IPS DF 4.7 (cell line): ENCODE results near the gene SKIDA1.

Source experiments
- DNase-seq: peaks from one replicate; pipeline ENCODE4 v3.0.0-alpha.2; 2013; ENCODE audit warnings: low spot score; ENCODE audit errors: extremely low read depth

The SKIDA1 gene

DNA sequence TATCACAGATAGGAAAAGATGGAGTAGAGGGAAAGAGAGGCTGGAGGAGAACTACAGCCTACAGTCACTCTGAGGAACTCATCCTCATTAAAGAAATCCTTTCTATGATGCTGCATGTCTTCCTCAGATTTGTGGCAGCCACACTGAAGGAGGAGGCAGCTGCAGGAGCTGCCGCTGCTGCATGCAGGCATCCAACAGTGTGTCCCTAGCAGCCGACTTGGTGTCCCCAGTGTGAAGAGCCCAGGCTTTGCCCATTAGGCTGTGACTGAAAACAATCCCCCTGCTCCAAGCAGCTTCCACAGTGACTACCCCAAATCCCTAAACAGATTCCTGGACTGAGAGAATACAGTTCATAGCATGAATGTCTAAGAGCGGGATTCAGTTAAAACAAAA lies 23.1 kb downstream of the SKIDA1 start:
- no peak for DNase-seq

DNA sequence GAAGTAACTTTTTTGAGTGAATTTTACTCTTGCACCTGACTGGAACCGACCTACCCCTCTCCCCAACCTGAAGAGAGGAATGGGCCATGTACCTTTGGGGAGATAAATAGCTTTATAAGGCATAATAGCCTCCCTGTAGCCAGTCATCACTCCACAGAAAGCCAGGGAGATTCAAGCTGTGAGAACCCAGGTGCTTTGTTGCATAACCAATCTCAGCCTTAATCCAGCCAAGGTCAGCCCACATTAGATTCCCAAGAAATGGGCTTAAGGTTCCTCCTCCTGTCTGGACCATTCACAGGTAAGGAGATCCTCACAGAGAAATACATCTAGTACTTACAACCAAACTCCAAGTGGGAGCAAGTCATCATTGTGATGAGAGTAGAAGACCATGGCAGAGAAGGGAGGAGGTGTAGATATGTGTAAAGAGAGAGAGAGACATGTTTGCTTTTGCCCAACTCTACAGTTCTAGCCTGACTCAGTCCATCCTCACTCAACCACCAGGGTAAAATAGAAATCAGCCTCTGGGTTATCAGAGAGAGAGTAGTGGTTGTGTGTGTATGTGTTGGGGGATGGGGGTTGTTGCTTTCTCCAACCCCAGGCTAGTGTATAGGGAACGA lies 23.6 kb downstream of the SKIDA1 start:
- no peak for DNase-seq

DNA sequence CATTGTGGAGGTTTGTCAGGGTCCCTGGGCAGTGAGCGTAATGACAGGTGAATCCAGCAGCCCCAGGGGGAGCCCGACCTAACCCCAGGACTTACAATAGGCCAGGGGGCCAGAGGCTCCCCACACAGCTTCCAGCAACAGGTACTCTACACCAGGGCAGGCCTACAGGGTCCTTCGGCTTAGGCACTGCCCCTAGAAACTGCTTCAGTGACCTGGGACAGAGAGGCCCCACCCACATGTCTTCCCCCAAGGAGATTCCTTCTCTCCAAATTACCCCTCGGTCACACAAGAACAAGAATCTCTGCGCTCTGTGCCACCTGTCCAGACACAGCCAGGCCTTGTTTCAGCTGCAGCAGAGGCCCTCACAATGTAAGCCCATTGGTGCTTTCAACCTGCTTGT lies 24.4 kb downstream of the SKIDA1 start:
- no peak for DNase-seq

GRCh38 chr10:21500578-21500910 lies 24.9 kb downstream of the SKIDA1 start:
- no peak for DNase-seq

DNA sequence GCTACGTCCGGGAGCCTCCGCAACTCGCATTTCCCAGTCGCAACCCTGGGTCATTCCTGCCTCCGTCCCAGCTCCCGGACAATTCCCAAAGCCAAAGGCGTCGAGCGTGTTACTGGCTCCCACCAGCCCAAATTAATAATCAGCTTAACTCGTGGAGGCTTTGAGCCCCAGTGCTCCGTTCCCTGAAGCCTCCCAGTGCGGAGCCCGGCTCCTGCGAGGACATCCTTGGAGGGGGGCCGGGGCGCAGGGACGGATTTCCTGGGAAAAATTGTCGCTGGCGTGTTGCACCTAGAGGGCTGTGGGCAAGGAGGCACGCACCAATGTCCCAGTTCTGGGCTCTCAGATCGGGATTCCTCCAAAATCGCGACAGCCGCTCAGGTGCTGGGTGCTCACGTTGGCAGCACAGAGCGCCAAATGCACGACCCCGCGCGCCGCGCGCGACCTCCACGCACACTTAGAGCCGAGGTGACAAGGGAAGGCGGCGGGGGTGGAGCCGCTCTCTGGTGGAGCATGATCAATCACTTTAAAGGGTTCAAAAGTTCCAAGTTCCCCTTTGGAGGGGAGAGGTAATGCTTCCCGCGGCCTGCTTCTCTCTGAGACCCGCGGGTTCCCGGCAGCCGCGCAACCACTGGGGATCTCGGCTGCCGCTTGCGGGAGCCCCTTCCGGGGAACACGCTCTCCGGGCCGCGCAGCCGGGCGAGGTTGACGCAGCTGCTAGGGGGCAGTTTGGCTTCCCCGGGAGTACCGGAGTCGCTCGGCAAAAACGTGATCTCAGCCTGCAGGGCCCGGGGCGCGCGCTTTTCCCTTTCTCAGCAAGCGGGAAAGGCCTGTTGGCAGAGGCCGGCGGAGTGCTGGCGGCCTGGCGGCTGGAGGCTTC lies 25.5 kb downstream of the SKIDA1 start:
- DNase-seq: no peak

- DNase-seq: no peak
These were observed 26.5 kb downstream of the SKIDA1 start for GRCh38 chr10:21498986-21499385.

GRCh38 chr10:21498377-21498776 lies 27.1 kb downstream of the SKIDA1 start:
- DNase-seq: no peak

- no peak for DNase-seq
These were observed 28.2 kb downstream of the SKIDA1 start for GRCh38 chr10:21497177-21497807.

GRCh38 chr10:21496343-21497176 lies 28.9 kb downstream of the SKIDA1 start:
- DNase-seq: no peak

GRCh38 chr10:21495752-21496342 lies 29.6 kb downstream of the SKIDA1 start:
- DNase-seq: no peak

- DNase-seq: no peak
These were observed 30.3 kb downstream of the SKIDA1 start for GRCh38 chr10:21495002-21495751.

DNA sequence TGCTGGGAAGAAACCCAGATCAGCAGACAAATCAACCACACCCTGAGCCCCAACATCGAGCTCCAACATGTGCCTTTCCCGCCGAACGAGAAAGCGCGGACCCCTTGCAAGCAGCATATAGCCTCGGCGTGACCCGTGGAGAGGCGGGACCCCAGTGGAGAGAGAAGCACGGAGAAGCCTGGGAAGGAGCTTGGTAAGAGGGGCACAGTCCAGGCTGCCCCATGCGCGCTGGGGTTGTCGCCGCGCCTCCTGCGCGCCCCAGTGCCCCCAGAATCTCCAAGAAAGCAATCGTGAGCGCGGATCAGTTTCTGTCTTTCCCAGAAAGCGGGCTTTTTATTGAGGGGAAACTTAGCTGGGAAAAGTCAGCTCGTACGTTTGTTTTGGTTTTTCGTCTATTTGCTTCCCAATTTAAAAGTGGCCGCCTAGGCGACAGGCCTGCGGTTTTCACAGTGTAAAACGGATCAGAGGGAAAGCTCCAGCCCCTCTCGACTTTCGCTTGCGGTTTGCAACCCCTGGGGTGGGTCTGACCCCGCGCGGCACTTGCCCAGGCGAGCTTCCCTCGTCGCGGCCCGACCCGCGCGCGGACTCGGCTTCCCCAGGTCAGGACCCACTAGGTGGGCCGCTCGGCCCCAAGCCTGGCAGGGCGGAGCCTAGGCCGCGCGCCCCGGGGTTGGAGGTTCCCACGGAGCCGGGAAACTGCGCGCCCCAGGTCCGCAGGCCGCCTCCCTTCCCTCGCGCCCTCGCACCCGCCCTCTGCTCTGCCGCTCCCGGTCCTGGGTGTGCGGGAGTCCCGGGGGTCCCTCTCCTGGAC lies 31.1 kb downstream of the SKIDA1 start:
- DNase-seq: no peak

GRCh38 chr10:21493784-21494183 lies 31.7 kb downstream of the SKIDA1 start:
- DNase-seq: no peak

DNA sequence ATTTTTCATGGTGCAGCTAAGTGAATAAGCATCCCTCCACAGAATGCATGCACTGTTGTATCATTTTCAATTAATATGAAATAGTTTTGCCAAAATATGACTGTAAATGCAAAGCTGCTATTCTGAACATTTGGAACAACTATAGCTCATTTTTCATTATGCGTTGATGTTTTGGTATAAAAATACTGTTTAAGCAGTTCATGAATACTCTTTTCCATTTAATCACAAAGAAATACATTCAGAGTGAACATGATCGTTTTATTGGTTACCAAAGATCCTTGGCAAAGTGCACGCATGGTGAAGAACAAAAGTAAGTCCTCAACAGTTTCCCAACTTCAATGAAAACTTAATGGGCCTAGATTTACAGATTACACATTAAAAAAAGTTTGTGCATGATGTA lies 33.1 kb downstream of the SKIDA1 start:
- DNase-seq: no peak

DNA sequence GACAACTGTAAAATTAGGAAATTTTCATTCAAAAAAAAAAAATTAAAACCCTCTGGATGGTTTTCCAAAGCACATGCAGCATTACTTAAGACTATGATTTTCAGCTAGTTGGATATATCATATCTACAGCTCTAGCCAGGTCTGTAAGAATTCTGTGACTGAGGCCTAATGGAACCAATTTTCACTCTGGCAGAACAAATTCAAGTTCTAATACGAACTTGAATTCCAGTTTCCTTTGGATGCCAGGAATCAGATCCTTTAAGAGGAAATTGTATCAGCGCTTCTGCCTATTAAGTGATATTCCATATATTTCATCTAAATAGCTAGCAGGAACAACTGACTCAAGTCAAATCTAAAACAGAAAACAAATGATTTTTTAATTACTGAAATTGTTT lies 34.8 kb downstream of the SKIDA1 start:
- no peak for DNase-seq

GRCh38 chr10:21490028-21490710 lies 35.3 kb downstream of the SKIDA1 start:
- no peak for DNase-seq

DNA sequence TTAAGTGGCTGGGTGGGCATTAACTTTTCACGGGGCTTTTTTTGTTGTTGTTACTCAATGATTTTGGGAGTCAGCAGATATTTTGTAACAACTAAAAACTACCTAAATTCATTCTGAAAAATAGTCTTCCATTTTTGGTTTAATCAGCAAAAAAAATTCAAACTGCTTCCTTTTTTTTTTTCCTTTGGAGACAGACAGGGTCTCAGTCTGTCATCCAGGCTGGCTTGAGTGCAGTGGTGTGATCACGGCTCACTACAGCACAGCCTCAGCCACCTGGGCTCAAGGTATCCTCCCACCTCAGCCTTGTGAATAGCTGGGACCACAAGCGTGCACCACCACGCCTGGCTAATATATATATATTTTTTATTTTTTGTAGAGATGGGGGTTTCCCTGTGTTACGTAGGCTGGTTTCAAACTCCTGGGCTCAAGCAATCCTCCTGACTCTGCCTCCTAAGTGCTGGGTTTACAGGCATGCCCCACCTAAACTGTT lies 36.5 kb downstream of the SKIDA1 start:
- no peak for DNase-seq

DNA sequence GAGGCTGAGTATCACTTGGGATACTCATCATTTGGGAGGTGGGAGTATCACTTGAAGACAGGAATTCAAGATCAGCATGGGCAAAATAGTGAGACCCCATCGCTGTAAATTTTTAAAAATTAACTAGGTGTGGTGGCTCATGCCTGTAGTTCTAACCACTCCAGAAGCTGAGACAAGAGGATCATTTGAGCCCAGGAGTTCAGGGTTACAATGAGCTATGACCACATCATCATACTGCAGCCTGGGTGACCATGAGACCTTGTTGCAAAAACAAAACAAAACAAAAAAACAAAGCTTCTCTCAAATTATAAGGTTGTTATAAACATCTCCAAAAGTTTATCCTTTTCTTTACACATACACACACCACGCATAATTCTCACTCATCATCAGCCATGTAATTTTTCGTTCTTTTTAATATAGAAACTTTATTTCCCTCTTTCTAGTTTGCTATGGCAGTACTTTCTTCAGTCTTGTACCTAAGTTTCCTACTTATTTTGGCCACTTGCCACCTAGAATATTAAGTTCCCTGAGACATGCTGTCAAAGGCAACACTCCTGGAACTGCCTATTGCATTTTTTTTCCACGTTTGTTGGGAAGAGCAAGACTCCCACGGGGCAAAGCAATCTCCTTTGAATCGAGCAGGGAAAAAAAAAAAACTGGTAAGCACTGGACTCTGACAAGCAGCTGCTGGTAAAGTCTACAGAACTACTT lies 37.1 kb downstream of the SKIDA1 start:
- no peak for DNase-seq
